Uterus (tissue), 4 donors: ENCODE results near the gene CDC7. TPM values are rescaled to one million over a fixed set of nuclear protein-coding genes. Genes with fewer than 3 reads are reported as not detected.

Experiments
- DNase-seq, 2 donors: peaks; one replicate each; pipeline ENCODE4 v3.0.0-alpha.2; 2019 to 2020
- H3K27ac ChIP-seq, 2 donors: fragments of 200-600 bp; sonication (generic); 1 replicate in 1 of 2; 2 replicates in 1 of 2; pipeline ENCODE4 v1.5.1; 2016 to 2018
- H3K27me3 ChIP-seq, 2 donors: fragments of 200-600 bp; sonication (generic); one replicate each; pipeline ENCODE4 v1.5.1; 2018 to 2019; ENCODE audit warnings: control low read depth in 1 of 2
- H3K36me3 ChIP-seq, 2 donors: fragments of 200-600 bp; sonication (generic); one replicate each; pipeline ENCODE4 v1.5.1; 2019; ENCODE audit warnings: control low read depth in 1 of 2
- H3K4me1 ChIP-seq, 2 donors: fragments of 200-600 bp; sonication (generic); one replicate each; pipeline ENCODE4 v1.5.1; 2018 to 2019; ENCODE audit warnings: control low read depth in 1 of 2
- H3K4me3 ChIP-seq, 2 donors: fragments of 200-600 bp; sonication (generic); 1 replicate in 1 of 2; 2 replicates in 1 of 2; pipeline ENCODE4 v1.5.1; 2018 to 2019; ENCODE audit warnings: mild to moderate bottlenecking in 1 of 2
- H3K9me3 ChIP-seq, 2 donors: fragments of 200-600 bp; sonication (generic); one replicate each; pipeline ENCODE4 v1.5.1; 2019; ENCODE audit warnings: control low read depth in 1 of 2
- POLR2A ChIP-seq, 2 donors: fragments of 450-650 bp; IDR thresholded peaks; one replicate each; pipeline ENCODE4 v1.6.1; 2016; ENCODE audit warnings: antibody characterized with exemption in 2 of 2, mild to moderate bottlenecking in 1 of 2, moderate library complexity in 1 of 2
- intact Hi-C: fragments of 100-400 bp; cut with DNase I; formaldehyde crosslinking; loops from one replicate; pipeline ENCODE4 v1.15.1; 2023; ENCODE audit warnings: low total_unique reads
- total RNA-seq, 4 donors: library from RNA; depleted of rRNA in 3 of 4; stranded (reverse); fragments of >200 nt in 3 of 4; gene quantifications; one replicate each; pipeline versions ENCODE4 v1.1.0 to v1.2.4, GENCODE V29; 2014 to 2023
- TF ChIP-seq, protein P1 (sequence below), 4 experiments: fragments of 200-600 bp in 2 of 4; fragments of 450-650 bp in 2 of 4; sonication (generic) in 2 of 4; IDR thresholded peaks; one replicate each; pipeline ENCODE4 v1.5.1; 2016 to 2019; ENCODE audit warnings: antibody characterized with exemption in 4 of 4, mild to moderate bottlenecking in 2 of 4, moderate library complexity in 1 of 4
- donor health status: DM: yes; HTN: yes; CAD: no.

CDC7 gene
- total RNA-seq, 4 donors from 2014 or later: 0.59 to 33.5 (median 2.7) TPM

DNA sequence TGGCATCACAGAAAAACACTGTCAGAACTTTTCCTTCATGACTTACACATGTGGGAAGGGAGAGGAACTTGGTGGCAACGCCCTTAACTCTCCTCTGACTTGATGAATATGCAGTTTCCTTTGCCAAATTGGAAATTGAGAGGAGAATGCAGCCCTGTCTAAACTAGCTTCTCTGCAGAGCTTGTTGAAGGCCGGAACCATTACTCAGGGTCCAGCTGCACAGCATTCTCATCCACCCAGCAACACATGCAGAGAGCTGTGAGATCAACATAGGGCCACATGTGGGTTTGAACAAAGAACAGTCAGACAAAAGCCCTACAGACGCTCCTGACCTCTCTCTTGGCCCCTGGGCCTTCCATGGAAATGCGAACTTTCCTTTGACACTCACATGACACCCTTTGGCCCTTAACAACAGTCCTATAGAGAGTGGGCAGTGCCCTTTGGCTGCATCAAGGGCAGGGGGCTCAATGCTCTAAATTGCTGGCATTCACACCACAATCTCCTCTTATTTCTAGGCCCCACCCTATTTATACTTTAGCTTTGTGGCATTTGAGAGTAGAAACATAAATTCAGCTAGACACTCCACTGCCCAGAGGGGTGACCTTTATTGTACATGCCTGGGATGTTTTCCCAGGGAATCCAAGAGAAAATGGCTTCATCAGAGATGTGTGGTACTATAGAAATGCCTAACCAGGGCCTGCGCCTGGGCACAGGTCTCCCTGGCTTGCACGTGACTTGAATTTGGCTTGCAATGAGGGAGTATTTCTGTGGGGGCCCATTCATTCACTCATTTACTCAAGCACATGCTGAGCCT lies 64.4 kb downstream of the CDC7 start:
- Histone ChIP-seq H3K27me3 (no peaks in the 10 kb centered on the region), H3K9me3 (no peaks in the 10 kb centered on the region), H3K27ac (peak overlapping the region in 1 of 2 donors; percentile 26), H3K36me3 (no peaks in the 10 kb centered on the region), H3K4me3 (no peak overlapping the region), H3K4me1 (no peaks in the 10 kb centered on the region)
- intact Hi-C loops: no loop called here
- no peak for TF ChIP-seq POLR2A (IDR thresholded peaks at IDR 0.05)
- TF ChIP-seq, protein P1, sequence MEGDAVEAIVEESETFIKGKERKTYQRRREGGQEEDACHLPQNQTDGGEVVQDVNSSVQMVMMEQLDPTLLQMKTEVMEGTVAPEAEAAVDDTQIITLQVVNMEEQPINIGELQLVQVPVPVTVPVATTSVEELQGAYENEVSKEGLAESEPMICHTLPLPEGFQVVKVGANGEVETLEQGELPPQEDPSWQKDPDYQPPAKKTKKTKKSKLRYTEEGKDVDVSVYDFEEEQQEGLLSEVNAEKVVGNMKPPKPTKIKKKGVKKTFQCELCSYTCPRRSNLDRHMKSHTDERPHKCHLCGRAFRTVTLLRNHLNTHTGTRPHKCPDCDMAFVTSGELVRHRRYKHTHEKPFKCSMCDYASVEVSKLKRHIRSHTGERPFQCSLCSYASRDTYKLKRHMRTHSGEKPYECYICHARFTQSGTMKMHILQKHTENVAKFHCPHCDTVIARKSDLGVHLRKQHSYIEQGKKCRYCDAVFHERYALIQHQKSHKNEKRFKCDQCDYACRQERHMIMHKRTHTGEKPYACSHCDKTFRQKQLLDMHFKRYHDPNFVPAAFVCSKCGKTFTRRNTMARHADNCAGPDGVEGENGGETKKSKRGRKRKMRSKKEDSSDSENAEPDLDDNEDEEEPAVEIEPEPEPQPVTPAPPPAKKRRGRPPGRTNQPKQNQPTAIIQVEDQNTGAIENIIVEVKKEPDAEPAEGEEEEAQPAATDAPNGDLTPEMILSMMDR (IDR thresholded peaks at IDR 0.05): no peak
- no peak for DNase-seq

DNA sequence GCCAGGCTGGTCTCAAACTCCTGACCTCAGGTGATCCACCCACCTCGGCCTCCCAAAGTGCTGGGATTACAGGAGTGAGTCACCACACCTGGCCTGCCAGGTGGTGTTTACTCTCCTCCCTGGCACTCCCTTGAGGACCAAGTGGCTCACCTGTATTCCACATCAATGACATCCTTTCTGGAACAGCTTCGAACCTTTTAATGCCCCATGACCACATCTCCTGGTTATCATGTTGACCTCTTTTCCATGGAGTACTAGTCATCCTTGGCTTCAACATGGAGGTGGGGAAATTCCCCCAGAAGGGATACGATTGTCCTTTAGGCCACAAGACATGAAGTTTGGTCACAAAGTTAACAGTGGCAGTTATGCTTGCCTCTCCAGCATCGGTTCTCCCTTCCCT lies 66.9 kb downstream of the CDC7 start:
- no peak for DNase-seq
- Histone ChIP-seq H3K36me3 (no peaks in the 10 kb centered on the region), H3K9me3 (no peaks in the 10 kb centered on the region), H3K4me1 (no peaks in the 10 kb centered on the region), H3K27ac (no peak overlapping the region), H3K27me3 (no peaks in the 10 kb centered on the region), H3K4me3 (no peak overlapping the region)
- intact Hi-C loops: no loop called here
- no peak for TF ChIP-seq POLR2A (IDR thresholded peaks at IDR 0.05)
- TF ChIP-seq, protein P1 (IDR thresholded peaks at IDR 0.05): no peak

DNA sequence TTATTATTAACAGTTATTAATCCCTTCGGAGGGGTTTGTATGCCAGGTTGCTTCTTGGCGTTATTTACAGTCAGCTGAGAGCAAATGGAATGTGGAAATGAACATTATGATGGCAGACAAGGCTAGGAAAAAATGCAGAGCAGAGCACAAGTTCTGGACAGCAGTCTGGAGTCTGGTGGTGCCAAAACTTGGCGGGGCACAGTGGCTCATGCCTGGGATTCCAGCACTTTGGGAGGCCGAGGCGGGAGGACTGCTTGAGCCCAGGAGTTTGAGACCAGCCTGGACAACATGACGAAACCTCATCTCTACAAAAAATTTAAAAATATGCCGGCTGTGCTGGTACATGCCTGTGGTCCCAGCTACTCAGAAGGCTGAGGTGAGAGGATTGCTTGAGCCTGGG lies 67.6 kb downstream of the CDC7 start:
- no peak overlapping the region for H3K4me3 ChIP-seq
- H3K4me1 ChIP-seq: no peaks in the 10 kb centered on the region
- no peaks in the 10 kb centered on the region for H3K27me3 ChIP-seq
- no peak overlapping the region for H3K27ac ChIP-seq
- intact Hi-C loops: no loop called here
- no peak for TF ChIP-seq POLR2A (IDR thresholded peaks at IDR 0.05)
- TF ChIP-seq, protein P1 (IDR thresholded peaks at IDR 0.05): no peak
- no peaks in the 10 kb centered on the region for H3K36me3 ChIP-seq
- H3K9me3 ChIP-seq: no peaks in the 10 kb centered on the region
- no peak for DNase-seq

DNA sequence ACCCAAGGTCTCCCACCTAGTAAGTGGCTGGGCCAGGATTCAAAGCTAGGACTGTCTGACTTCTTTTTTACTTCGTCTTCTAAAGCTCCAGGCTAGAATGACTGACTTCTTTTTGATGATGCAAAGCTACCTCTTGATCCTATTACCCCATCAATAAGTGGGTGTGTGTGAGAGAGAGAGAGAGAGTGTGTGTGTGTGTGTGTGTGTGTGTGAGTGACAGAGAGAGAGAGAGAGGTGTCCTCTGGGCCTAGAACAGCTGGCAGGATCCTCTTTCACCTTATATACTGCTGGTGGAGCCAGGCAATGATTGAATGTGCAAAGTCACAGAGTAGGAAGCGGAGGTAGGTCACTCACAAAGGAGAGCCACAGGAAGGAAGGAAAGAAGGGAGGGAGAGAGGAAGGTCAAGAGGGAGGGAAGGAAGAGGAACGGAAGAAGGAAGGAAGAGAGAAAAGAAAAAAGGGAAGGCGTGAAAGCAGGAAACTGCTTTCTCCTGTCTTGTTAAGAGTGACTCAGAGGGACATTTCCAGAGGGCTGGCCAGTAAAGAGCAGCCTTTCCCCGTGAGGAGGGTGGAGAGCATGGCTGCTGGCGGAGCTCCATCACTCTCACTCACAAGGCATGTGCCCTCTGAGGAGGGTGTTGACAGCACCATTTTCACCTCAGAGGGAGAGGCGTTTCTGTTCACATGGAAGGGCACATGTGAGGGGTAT lies 68.9 kb downstream of the CDC7 start:
- no peaks in the 10 kb centered on the region for H3K4me1 ChIP-seq
- H3K9me3 ChIP-seq: no peaks in the 10 kb centered on the region
- no peaks in the 10 kb centered on the region for H3K27me3 ChIP-seq
- H3K36me3 ChIP-seq: no peaks in the 10 kb centered on the region
- no peak overlapping the region for H3K4me3 ChIP-seq
- intact Hi-C loops: no loop called here
- peak overlapping the region; percentile 24 to 67 for H3K27ac ChIP-seq
- no peak for TF ChIP-seq POLR2A (IDR thresholded peaks at IDR 0.05)
- TF ChIP-seq, protein P1 (IDR thresholded peaks at IDR 0.05): no peak
- DNase-seq: peak; percentile 65 to 83

DNA sequence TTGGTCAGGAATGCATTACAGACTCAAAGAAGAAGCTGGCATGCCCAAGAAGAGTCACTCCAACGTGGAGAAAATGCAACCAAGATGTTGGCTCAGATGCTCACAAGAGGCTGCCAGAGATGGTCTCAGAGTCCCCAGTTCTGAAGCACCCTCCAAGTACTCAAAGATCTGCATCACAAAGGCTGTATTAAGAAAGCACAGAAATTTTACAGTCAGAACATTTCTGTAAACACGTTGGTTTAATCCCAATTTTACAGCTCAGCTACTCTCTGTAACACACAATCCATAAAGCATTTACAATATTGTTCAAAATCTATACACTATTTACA lies 69.4 kb downstream of the CDC7 start:
- Histone ChIP-seq H3K27me3 (no peaks in the 10 kb centered on the region), H3K9me3 (no peaks in the 10 kb centered on the region), H3K36me3 (no peaks in the 10 kb centered on the region), H3K4me1 (no peaks in the 10 kb centered on the region), H3K27ac (peak overlapping the region; percentile 24 to 67), H3K4me3 (no peak overlapping the region)
- TF ChIP-seq, protein P1 (IDR thresholded peaks at IDR 0.05): no peak
- no peak for TF ChIP-seq POLR2A (IDR thresholded peaks at IDR 0.05)
- intact Hi-C loops: no loop called here
- no peak for DNase-seq
